Mesenchymal stem cell (in vitro differentiated cells and primary cell): ENCODE results near the gene GSTM5.

Experiments used
- DNase-seq: peaks from one replicate; pipeline ENCODE4 v3.0.0-alpha.2; 2013
- H2AFZ ChIP-seq: one replicate; pipeline ENCODE4 v1.6.1; 2013; ENCODE audit warnings: low read depth, mild to moderate bottlenecking, control low read depth, inconsistent platforms, low read length, moderate library complexity
- H2AK5ac ChIP-seq: 2 replicates; pipeline ENCODE4 v1.6.1; 2013; ENCODE audit warnings: low read length, moderate library complexity, mild to moderate bottlenecking, inconsistent platforms; ENCODE audit not compliant: severe bottlenecking
- H2BK120ac ChIP-seq: one replicate; pipeline ENCODE4 v1.6.1; 2013; ENCODE audit warnings: low read depth, mild to moderate bottlenecking, inconsistent platforms, low read length, moderate library complexity
- H2BK12ac ChIP-seq, 2 experiments: one replicate each; pipeline ENCODE4 v1.6.1; 2013; ENCODE audit warnings: inconsistent platforms in 2 of 2, low read length in 2 of 2, mild to moderate bottlenecking in 2 of 2, moderate library complexity in 2 of 2, control low read depth in 1 of 2
- H2BK15ac ChIP-seq: one replicate; pipeline ENCODE4 v1.6.1; 2013; ENCODE audit warnings: mild to moderate bottlenecking, low read depth, inconsistent platforms; ENCODE audit not compliant: poor library complexity, severe bottlenecking
- H2BK5ac ChIP-seq: 2 replicates; pipeline ENCODE4 v1.6.1; 2013; ENCODE audit warnings: low read depth, mild to moderate bottlenecking, low read length, control low read depth, inconsistent platforms; ENCODE audit not compliant: poor library complexity, severe bottlenecking
- H3K14ac ChIP-seq, 2 experiments: one replicate each; pipeline ENCODE4 v1.6.1; 2013; ENCODE audit warnings: inconsistent platforms in 2 of 2, low read length in 2 of 2, control low read depth in 1 of 2, mild to moderate bottlenecking in 1 of 2, moderate library complexity in 1 of 2
- H3K18ac ChIP-seq, 2 experiments: one replicate each; pipeline ENCODE4 v1.6.1; 2013; ENCODE audit warnings: inconsistent platforms in 2 of 2, low read length in 2 of 2, control low read depth in 1 of 2, low read depth in 1 of 2, mild to moderate bottlenecking in 1 of 2
- H3K23ac ChIP-seq, 2 experiments: one replicate each; pipeline ENCODE4 v1.6.1; 2013; ENCODE audit warnings: inconsistent platforms in 2 of 2, low read length in 2 of 2, mild to moderate bottlenecking in 2 of 2, moderate library complexity in 2 of 2, control low read depth in 1 of 2
- H3K27ac ChIP-seq: 2 replicates; pipeline ENCODE4 v1.5.1; 2013; ENCODE audit warnings: mild to moderate bottlenecking, moderate library complexity, low read length, control low read depth, inconsistent platforms; ENCODE audit not compliant: poor library complexity, severe bottlenecking
- H3K27me3 ChIP-seq, 2 experiments: 2 replicates each; pipeline versions ENCODE4 v1.6.1 to v1.7.0; 2013; ENCODE audit warnings: low read length in 2 of 2, mild to moderate bottlenecking in 2 of 2, moderate library complexity in 2 of 2, control low read depth in 1 of 2, inconsistent platforms in 1 of 2; ENCODE audit not compliant: control insufficient read depth in 1 of 2, insufficient read depth in 1 of 2
- H3K36me3 ChIP-seq, 2 experiments: 2 replicates each; pipeline versions ENCODE4 v1.6.1 to v1.7.0; 2013; ENCODE audit warnings: low read length in 2 of 2, control low read depth in 1 of 2, inconsistent platforms in 1 of 2, low read depth in 1 of 2, mild to moderate bottlenecking in 1 of 2; ENCODE audit not compliant: insufficient read depth in 2 of 2, control insufficient read depth in 1 of 2
- H3K4ac ChIP-seq, 2 experiments: one replicate each; pipeline ENCODE4 v1.6.1; 2013; ENCODE audit warnings: inconsistent platforms in 2 of 2, low read length in 2 of 2, mild to moderate bottlenecking in 2 of 2, moderate library complexity in 2 of 2, control low read depth in 1 of 2, low read depth in 1 of 2
- H3K4me1 ChIP-seq: 2 replicates; pipeline ENCODE4 v1.6.1; 2013; ENCODE audit warnings: low read depth, low read length, control low read depth; ENCODE audit not compliant: control insufficient read depth, insufficient read depth
- H3K4me2 ChIP-seq: 2 replicates; pipeline ENCODE4 v1.6.1; 2013; ENCODE audit warnings: low read length, mild to moderate bottlenecking, inconsistent platforms; ENCODE audit not compliant: poor library complexity, severe bottlenecking
- H3K4me3 ChIP-seq, 2 experiments: 2 replicates each; pipeline versions ENCODE4 v1.5.1 to v1.7.0; 2013; ENCODE audit warnings: low read length in 2 of 2, mild to moderate bottlenecking in 2 of 2, control low read depth in 1 of 2, low read depth in 1 of 2; ENCODE audit not compliant: insufficient read depth in 1 of 2
- H3K79me1 ChIP-seq: replicated peaks from 2 replicates; pipeline ENCODE4 v1.6.1; 2013; ENCODE audit warnings: mild to moderate bottlenecking, control low read depth, low read length, inconsistent platforms; ENCODE audit not compliant: poor library complexity, severe bottlenecking
- H3K9ac ChIP-seq: 2 replicates; pipeline ENCODE4 v1.7.0; 2013; ENCODE audit warnings: mild to moderate bottlenecking, low read length, moderate library complexity
- H3K9me3 ChIP-seq: 2 replicates; pipeline ENCODE4 v1.7.0; 2013; ENCODE audit warnings: mild to moderate bottlenecking, low read length; ENCODE audit not compliant: control insufficient read depth
- H4K8ac ChIP-seq: one replicate; pipeline ENCODE4 v1.6.1; 2013; ENCODE audit warnings: inconsistent platforms, mild to moderate bottlenecking, low read length, moderate library complexity
- H4K91ac ChIP-seq: one replicate; pipeline ENCODE4 v1.6.1; 2013; ENCODE audit warnings: mild to moderate bottlenecking, low read length, inconsistent platforms
- WGBS: methylation state at CpG from one replicate; pipeline ENCODE4 v1.1.7; 2013; ENCODE audit warnings: mixed read lengths; 5-methylcytosine and 5-hydroxymethylcytosine counted together

GSTM5 gene

GRCh38 chr1:109716570-109717090 lies 4.6 kb downstream of the GSTM5 start:
- Histone ChIP-seq H3K18ac (no peak overlapping the region), H3K4me1 (peaks cover 3% of the 10 kb centered on the region), H3K36me3 (no peaks in the 10 kb centered on the region), H3K4ac (no peak overlapping the region), H2BK120ac (no peak overlapping the region), H2AFZ (no peak overlapping the region), H3K4me3 (no peak overlapping the region), H2BK5ac (no peak overlapping the region), H3K4me2 (no peak overlapping the region), H4K91ac (no peak overlapping the region), H4K8ac (no peak overlapping the region), H3K14ac (no peak overlapping the region), H3K23ac (no peak overlapping the region), H2BK12ac (no peak overlapping the region), H3K9me3 (no peaks in the 10 kb centered on the region), H3K27ac (no peak overlapping the region), H2BK15ac (peak overlapping the region; percentile 84), H2AK5ac (no peak overlapping the region), H3K27me3 (peaks cover 2 to 3% of the 10 kb centered on the region in 2 experiments), H3K79me1 (no peaks in the 10 kb centered on the region), H3K9ac (no peak overlapping the region)
- 93% methylated on average over 3 of the region's 3 CpGs for WGBS
- DNase-seq = no peak

- Histone ChIP-seq H3K27me3 (peaks cover 2 to 3% of the 10 kb centered on the region in 2 experiments), H3K14ac (no peak overlapping the region), H2AFZ (no peak overlapping the region), H2BK120ac (no peak overlapping the region), H3K9ac (no peak overlapping the region), H2AK5ac (no peak overlapping the region), H2BK5ac (no peak overlapping the region), H3K36me3 (no peaks in the 10 kb centered on the region), H3K4me2 (no peak overlapping the region), H3K4me3 (no peak overlapping the region), H3K27ac (no peak overlapping the region), H3K9me3 (peaks cover 3% of the 10 kb centered on the region), H2BK12ac (peak overlapping the region; percentile 57 to 80), H2BK15ac (no peak overlapping the region), H3K18ac (no peak overlapping the region), H4K8ac (no peak overlapping the region), H3K4me1 (peaks cover 2% of the 10 kb centered on the region), H4K91ac (peak overlapping the region; percentile 11), H3K79me1 (no peaks in the 10 kb centered on the region), H3K4ac (no peak overlapping the region), H3K23ac (no peak overlapping the region)
- DNase-seq = no peak
- WGBS = 89% methylated on average over 5 of the region's 5 CpGs
These were observed 5.7 kb downstream of the GSTM5 start for GRCh38 chr1:109717729-109718128.

DNA sequence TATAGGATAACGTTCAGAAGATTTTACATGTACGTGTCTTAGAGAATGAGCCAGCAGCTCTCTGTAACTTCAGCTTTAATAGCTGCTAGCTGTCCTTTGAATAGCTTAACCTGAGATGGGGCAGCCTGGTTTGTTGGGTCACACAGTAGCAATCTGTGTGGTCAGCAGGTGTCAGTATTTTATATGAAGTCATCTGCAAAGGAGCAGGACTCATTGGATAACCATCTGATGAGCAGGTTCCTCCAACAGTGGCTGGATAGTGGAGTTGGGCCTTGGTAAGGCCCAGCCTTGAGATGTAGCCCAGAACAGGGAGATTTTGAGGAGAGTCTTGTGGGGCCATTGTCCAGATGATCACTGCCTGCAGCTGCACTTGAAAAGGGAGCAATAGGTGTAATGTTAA lies 6.4 kb downstream of the GSTM5 start:
- no peak overlapping the region for H3K4me3 ChIP-seq
- no peaks in the 10 kb centered on the region for H3K36me3 ChIP-seq
- peak overlapping the region; percentile 43 for H4K91ac ChIP-seq
- H3K18ac ChIP-seq = no peak overlapping the region
- peak; percentile 6 for DNase-seq
- H2BK120ac ChIP-seq = no peak overlapping the region
- peaks cover 2% of the 10 kb centered on the region for H3K4me1 ChIP-seq
- peaks cover 3% of the 10 kb centered on the region for H3K9me3 ChIP-seq
- no peaks in the 10 kb centered on the region for H3K79me1 ChIP-seq
- H2BK5ac ChIP-seq = no peak overlapping the region
- no peak overlapping the region for H4K8ac ChIP-seq
- H3K23ac ChIP-seq = no peak overlapping the region
- no peak overlapping the region for H3K14ac ChIP-seq
- H3K9ac ChIP-seq = no peak overlapping the region
- H2BK12ac ChIP-seq = peak overlapping the region; percentile 7 to 57
- H2AFZ ChIP-seq = no peak overlapping the region
- no peak overlapping the region for H2BK15ac ChIP-seq
- H3K4me2 ChIP-seq = no peak overlapping the region
- H2AK5ac ChIP-seq = no peak overlapping the region
- 97% methylated on average over 2 of the region's 2 CpGs for WGBS
- no peak overlapping the region for H3K27ac ChIP-seq
- H3K4ac ChIP-seq = no peak overlapping the region
- peaks cover 2 to 3% of the 10 kb centered on the region in 2 experiments for H3K27me3 ChIP-seq

GRCh38 chr1:109719337-109719837 lies 7.3 kb downstream of the GSTM5 start:
- Histone ChIP-seq H2BK15ac (no peak overlapping the region), H3K4me3 (no peak overlapping the region), H2BK12ac (no peak overlapping the region), H4K91ac (no peak overlapping the region), H2AK5ac (no peak overlapping the region), H2BK5ac (no peak overlapping the region), H3K27ac (no peak overlapping the region), H3K4ac (peak overlapping the region in 1 of 2 experiments; percentile 24), H3K18ac (no peak overlapping the region), H3K9me3 (peaks cover 3% of the 10 kb centered on the region), H2AFZ (no peak overlapping the region), H3K36me3 (no peaks in the 10 kb centered on the region), H3K4me1 (peaks cover 2% of the 10 kb centered on the region), H3K23ac (no peak overlapping the region), H3K4me2 (no peak overlapping the region), H3K9ac (peak overlapping the region; percentile 34), H4K8ac (peak overlapping the region; percentile 72), H3K27me3 (peaks cover 0 to 2% of the 10 kb centered on the region in 2 experiments), H2BK120ac (no peak overlapping the region), H3K14ac (no peak overlapping the region), H3K79me1 (no peaks in the 10 kb centered on the region)
- DNase-seq = peak; percentile 50
- 62% methylated on average over 3 of the region's 5 CpGs for WGBS
